OCI-LY3 (cell line): Measurements from ENCODE around the gene CDC14C.

Experiments
- H2AFZ ChIP-seq: fragments of 200-600, 300-600 bp; shearing (Covaris generic); 2 replicates; pipeline ENCODE4 v1.6.0; 2014; ENCODE audit warnings: antibody characterized with exemption, low read depth, low read length
- H3K27ac ChIP-seq: fragments of 200-600, 300-600 bp; sonication (generic); 2 replicates; pipeline ENCODE4 v1.5.1; 2014; ENCODE audit warnings: mild to moderate bottlenecking, low read length, moderate library complexity, mixed read lengths
- H3K27me3 ChIP-seq: fragments of 200-600, 300-600 bp; sonication (generic); 2 replicates; pipeline ENCODE4 v1.6.1; 2014; ENCODE audit warnings: low read depth, low read length, mixed read lengths
- H3K36me3 ChIP-seq: fragments of 200-600, 300-600 bp; sonication (generic); replicated peaks from 2 replicates; pipeline ENCODE3; 2014; ENCODE audit warnings: low read depth, low read length, mixed read lengths
- H3K4me1 ChIP-seq: fragments of 300-600, 200-600 bp; sonication (generic); 2 replicates; pipeline ENCODE4 v1.6.1; 2014; ENCODE audit warnings: low read length, mixed read lengths
- H3K4me2 ChIP-seq: fragments of 200-600, 300-600 bp; sonication (generic); 2 replicates; pipeline ENCODE4 v1.6.1; 2014; ENCODE audit warnings: low read length, mixed read lengths
- H3K4me3 ChIP-seq: fragments of 300-600, 200-600 bp; sonication (generic); 2 replicates; pipeline ENCODE4 v1.5.1; 2014; ENCODE audit warnings: antibody characterized with exemption, mild to moderate bottlenecking, low read length, moderate library complexity
- H3K79me2 ChIP-seq: fragments of 300-600, 200-600 bp; shearing (Covaris generic); 2 replicates; pipeline ENCODE4 v1.6.1; 2014; ENCODE audit warnings: mild to moderate bottlenecking, low read length, mixed read lengths
- H3K9ac ChIP-seq: fragments of 300-600, 200-600 bp; shearing (Covaris generic); 2 replicates; pipeline ENCODE4 v1.6.0; 2014; ENCODE audit warnings: mild to moderate bottlenecking, low read length, moderate library complexity
- H3K9me3 ChIP-seq: fragments of 200-600, 300-600 bp; shearing (Covaris generic); 2 replicates; pipeline ENCODE4 v1.6.1; 2014; ENCODE audit warnings: low read length, mixed read lengths; ENCODE audit not compliant: insufficient read depth
- H4K20me1 ChIP-seq: fragments of 200-600, 300-600 bp; sonication (generic); 2 replicates; pipeline ENCODE4 v1.6.1; 2016; ENCODE audit warnings: low read length, mixed read lengths; ENCODE audit not compliant: insufficient read depth
- CTCF ChIP-seq: fragments of 200-600, 300-600 bp; sonication (generic); IDR thresholded peaks from 2 replicates; pipeline ENCODE4 v1.5.1; 2014; ENCODE audit warnings: antibody characterized with exemption, low read length, low read depth
- EZH2phosphoT487 ChIP-seq: fragments of 200-600 bp; shearing (Covaris generic); IDR thresholded peaks from 2 replicates; pipeline ENCODE4 v1.6.1; 2018; ENCODE audit warnings: antibody characterized with exemption, mixed run types, low read depth

Gene CDC14C

DNA sequence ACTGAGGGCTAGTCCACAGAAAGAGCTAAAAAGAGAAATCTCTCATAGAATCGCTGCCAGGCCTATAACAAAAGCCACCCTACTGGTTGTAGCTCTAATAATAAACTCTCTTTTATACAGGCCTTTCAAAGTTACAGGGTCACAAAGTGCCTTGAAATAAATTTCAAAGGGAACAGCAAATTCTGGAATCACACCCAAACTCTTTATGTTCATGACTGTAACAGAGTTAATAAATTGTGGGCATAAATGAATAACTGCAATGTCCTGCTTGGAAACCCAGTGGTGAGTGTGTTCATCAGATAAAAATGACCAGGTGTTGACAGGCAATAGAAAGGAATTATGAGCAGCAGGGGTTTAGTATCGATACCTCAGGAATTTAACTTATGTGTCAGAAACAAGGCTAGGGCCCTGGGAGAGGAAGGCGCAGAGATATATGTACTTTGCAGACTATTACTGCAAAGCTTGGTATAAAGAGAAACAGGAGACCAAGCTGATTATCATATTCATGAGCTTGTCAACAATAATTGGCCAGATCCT, 9.3 kb downstream of the CDC14C start:
- Histone ChIP-seq H3K4me2 (no peak overlapping the region), H3K9ac (no peak overlapping the region), H3K4me3 (no peak overlapping the region), H3K4me1 (no peaks in the 10 kb centered on the region), H3K36me3 (no peaks in the 10 kb centered on the region), H3K79me2 (no peaks in the 10 kb centered on the region), H3K27ac (no peak overlapping the region), H4K20me1 (no peaks in the 10 kb centered on the region), H2AFZ (no peak overlapping the region), H3K27me3 (no peaks in the 10 kb centered on the region), H3K9me3 (no peaks in the 10 kb centered on the region)
- TF ChIP-seq EZH2phosphoT487: no peak
- TF ChIP-seq CTCF: no peak

- H3K4me2 ChIP-seq: no peak overlapping the region
- H3K27ac ChIP-seq: no peak overlapping the region
- no peaks in the 10 kb centered on the region for H4K20me1 ChIP-seq
- H3K36me3 ChIP-seq: no peaks in the 10 kb centered on the region
- H3K4me3 ChIP-seq: no peak overlapping the region
- H3K79me2 ChIP-seq: no peaks in the 10 kb centered on the region
- TF ChIP-seq EZH2phosphoT487 (no peak), CTCF (no peak)
- no peaks in the 10 kb centered on the region for H3K9me3 ChIP-seq
- H3K4me1 ChIP-seq: no peaks in the 10 kb centered on the region
- H3K27me3 ChIP-seq: no peaks in the 10 kb centered on the region
- no peak overlapping the region for H3K9ac ChIP-seq
- H2AFZ ChIP-seq: no peak overlapping the region
Measured at GRCh38 chr7:48938539-48939295, 14.4 kb downstream of the CDC14C start.

DNA sequence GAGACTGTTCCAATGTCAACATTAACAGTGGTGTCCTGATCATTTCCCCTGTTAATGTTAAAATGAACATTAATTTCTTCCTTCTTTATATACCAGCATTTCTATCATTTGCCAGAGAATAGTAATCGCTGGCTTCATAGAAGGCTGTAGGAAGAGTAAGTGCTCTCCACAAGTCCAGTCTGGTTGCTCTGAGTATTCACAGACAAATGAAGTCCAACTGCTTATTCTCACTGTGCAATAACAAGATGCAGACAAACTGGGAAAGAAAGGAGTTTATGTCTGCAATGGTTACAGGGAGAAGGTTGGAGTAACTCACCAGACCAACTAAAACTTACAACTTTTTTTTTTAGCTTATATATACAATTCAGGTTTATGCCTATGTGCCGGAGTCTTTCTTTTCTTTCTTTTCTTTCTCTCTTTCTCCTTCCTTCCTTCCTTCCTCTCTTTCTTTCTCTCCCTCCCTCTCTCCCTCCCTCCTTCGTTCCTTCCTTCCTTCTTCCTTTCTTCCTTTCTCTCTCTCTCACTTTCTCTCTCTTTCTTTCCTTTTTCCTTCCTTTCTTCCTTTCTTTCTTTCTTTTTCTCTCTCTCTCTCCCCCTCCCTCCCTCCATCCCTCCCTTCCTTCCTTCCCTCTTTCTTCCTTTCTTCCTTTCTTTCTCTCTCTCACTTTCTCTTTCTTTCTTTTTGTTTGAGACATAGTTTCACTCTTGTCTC, 19.1 kb downstream of the CDC14C start:
- Histone ChIP-seq H3K27ac (no peak overlapping the region), H4K20me1 (no peaks in the 10 kb centered on the region), H3K4me3 (no peak overlapping the region), H3K9ac (no peak overlapping the region), H3K9me3 (no peaks in the 10 kb centered on the region), H2AFZ (no peak overlapping the region), H3K4me2 (no peak overlapping the region), H3K4me1 (no peaks in the 10 kb centered on the region), H3K79me2 (no peaks in the 10 kb centered on the region), H3K36me3 (no peaks in the 10 kb centered on the region), H3K27me3 (no peaks in the 10 kb centered on the region)
- TF ChIP-seq EZH2phosphoT487 (no peak), CTCF (no peak)

- no peaks in the 10 kb centered on the region for H4K20me1 ChIP-seq
- no peaks in the 10 kb centered on the region for H3K9me3 ChIP-seq
- no peaks in the 10 kb centered on the region for H3K27me3 ChIP-seq
- H3K79me2 ChIP-seq: no peaks in the 10 kb centered on the region
- TF ChIP-seq CTCF: no peak
- no peak for TF ChIP-seq EZH2phosphoT487
- no peak overlapping the region for H3K4me2 ChIP-seq
- no peak overlapping the region for H3K9ac ChIP-seq
- no peaks in the 10 kb centered on the region for H3K4me1 ChIP-seq
- H2AFZ ChIP-seq: no peak overlapping the region
- no peak overlapping the region for H3K4me3 ChIP-seq
- H3K27ac ChIP-seq: no peak overlapping the region
- no peaks in the 10 kb centered on the region for H3K36me3 ChIP-seq
Measured at GRCh38 chr7:48955916-48956315, 31.6 kb downstream of the CDC14C start.
